OCI-LY7 (cell line): ENCODE results near the gene SELENOV. TPM values are rescaled to one million over a fixed set of nuclear protein-coding genes. Genes with fewer than 3 reads are reported as not detected.

Source experiments
- BruUV-seq: library from RNA; stranded (reverse); fragments of 400-500 nt; replicated peaks from 2 replicates; lab custom pipeline; 2021; lab: Mats Ljungman, UMichigan
- CTCF ChIA-PET: fragments of 300-600 bp; sonication (Branson Sonifier 250); formaldehyde crosslinking; loops from one replicate; lab custom pipeline; 2022; ENCODE audit warnings: antibody characterized with exemption; ENCODE audit not compliant: unreplicated experiment; lab: Charles Lee
- POLR2A ChIA-PET: fragments of 300-600 bp; sonication (Branson Sonifier 250); formaldehyde crosslinking; loops from one replicate; lab custom pipeline; 2022; ENCODE audit warnings: antibody characterized with exemption; lab: Charles Lee
- DNase-seq: peaks from one replicate; pipeline ENCODE4 v3.0.0-alpha.2; 2015; ENCODE audit warnings: low spot score
- H2AFZ ChIP-seq: fragments of 200-600 bp; sonication (generic), shearing (Covaris generic); 2 replicates; pipeline ENCODE4 v1.6.1; 2014; ENCODE audit warnings: mild to moderate bottlenecking, antibody characterized with exemption, low read length, moderate library complexity
- H3K27ac ChIP-seq: fragments of 200-600 bp; sonication (generic); 2 replicates; pipeline ENCODE4 v1.5.1; 2014; ENCODE audit warnings: mixed run types, low read depth, mild to moderate bottlenecking, moderate library complexity, low read length, inconsistent platforms; ENCODE audit not compliant: poor library complexity, severe bottlenecking
- H3K36me3 ChIP-seq: fragments of 200-600 bp; sonication (generic); 2 replicates; pipeline ENCODE4 v1.6.1; 2014; ENCODE audit warnings: mild to moderate bottlenecking, antibody characterized with exemption, low read length, moderate library complexity, mixed read lengths; ENCODE audit not compliant: insufficient read depth
- H3K4me1 ChIP-seq: fragments of 200-600 bp; sonication (generic); 2 replicates; pipeline ENCODE4 v1.5.1; 2014; ENCODE audit warnings: mild to moderate bottlenecking, low read length; ENCODE audit not compliant: insufficient read depth, poor library complexity, severe bottlenecking
- H3K4me2 ChIP-seq: fragments of 200-600 bp; sonication (generic); 2 replicates; pipeline ENCODE4 v1.6.1; 2014; ENCODE audit warnings: mild to moderate bottlenecking, low read length
- H3K4me3 ChIP-seq: fragments of 200-600 bp; sonication (generic); 2 replicates; pipeline ENCODE4 v1.5.1; 2014; ENCODE audit warnings: mild to moderate bottlenecking, low read depth, low read length; ENCODE audit not compliant: poor library complexity, severe bottlenecking
- H3K79me2 ChIP-seq: fragments of 200-600 bp; sonication (generic); 2 replicates; pipeline ENCODE4 v1.6.1; 2016; ENCODE audit warnings: low read depth, mild to moderate bottlenecking, low read length, moderate library complexity, mixed read lengths; ENCODE audit not compliant: insufficient read depth
- H3K9me2 ChIP-seq: fragments of 200-600 bp; sonication (generic); 2 replicates; pipeline ENCODE4 v1.6.1; 2016; ENCODE audit warnings: mild to moderate bottlenecking, low read length, mixed read lengths; ENCODE audit not compliant: insufficient read depth
- H3K9me3 ChIP-seq: fragments of 200-600 bp; sonication (generic); 2 replicates; pipeline ENCODE4 v1.6.1; 2014; ENCODE audit warnings: mild to moderate bottlenecking, mixed run types, low read length, mixed read lengths
- H4K20me1 ChIP-seq: fragments of 200-600 bp; sonication (generic); 2 replicates; pipeline ENCODE4 v1.6.1; 2014; ENCODE audit warnings: mild to moderate bottlenecking, antibody characterized with exemption, low read length, moderate library complexity, mixed read lengths; ENCODE audit not compliant: insufficient read depth
- EZH2phosphoT487 ChIP-seq: fragments of 200-600 bp; sonication (generic); IDR thresholded peaks from 2 replicates; pipeline ENCODE4 v1.6.1; 2018; ENCODE audit warnings: low read depth, borderline replicate concordance, mild to moderate bottlenecking, mixed run types, antibody characterized with exemption, low read length, moderate library complexity, mixed read lengths
- intact Hi-C: fragments of 100-400 bp; cut with micrococcal nuclease; formaldehyde crosslinking; loops from one replicate; pipeline ENCODE4 v1.10.0; 2022; ENCODE audit not compliant: unreplicated experiment
- total RNA-seq, 2 experiments: library from RNA; depleted of rRNA in 1 of 2; stranded (reverse); fragments of >200 nt in 1 of 2; shearing (Covaris generic) in 1 of 2; gene quantifications; 2 replicates each; pipeline ENCODE4 v1.2.3, GENCODE V29; 2014 to 2022
- TF ChIP-seq, protein P1 (sequence below): fragments of 200-600 bp; sonication (generic); conservative IDR thresholded peaks from 2 replicates; pipeline ENCODE4 v1.5.1; 2014; ENCODE audit warnings: mild to moderate bottlenecking, antibody characterized with exemption, low read length, moderate library complexity, mixed read lengths

Gene SELENOV
- total RNA-seq, 2 experiments from 2014 or later, result not detected

DNA sequence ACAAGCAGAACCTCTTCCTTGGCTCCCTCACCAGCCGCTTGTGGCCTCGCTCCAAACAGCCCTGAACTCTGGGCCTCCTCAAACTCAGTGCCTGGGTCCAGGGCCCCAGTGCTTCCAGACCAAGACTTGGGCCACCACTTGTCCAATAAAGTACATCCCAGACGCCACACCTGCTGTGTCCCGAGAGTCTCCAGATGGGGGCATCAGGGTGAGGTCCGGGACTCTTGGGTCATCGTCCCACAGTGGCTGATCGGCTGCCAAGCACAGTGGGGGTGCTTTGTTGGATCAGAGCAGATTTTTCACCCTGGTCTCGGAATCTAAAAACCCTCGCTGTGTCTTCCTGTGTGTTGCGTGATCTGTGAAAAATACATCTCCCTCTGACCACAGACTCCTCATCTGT, 25.2 kb upstream of the SELENOV start:
- H3K4me2 ChIP-seq, result no peak overlapping the region
- ChIA-PET CTCF (no interaction called here), POLR2A (no interaction called here)
- BruUV-seq, result no TSS peak
- intact Hi-C loops, result no loop called here
- H3K9me3 ChIP-seq, result no peaks in the 10 kb centered on the region
- H3K4me3 ChIP-seq, result no peak overlapping the region
- no peaks in the 10 kb centered on the region for H3K4me1 ChIP-seq
- H2AFZ ChIP-seq, result no peak overlapping the region
- H3K79me2 ChIP-seq, result no peaks in the 10 kb centered on the region
- no peak for DNase-seq
- no peak overlapping the region for H3K27ac ChIP-seq
- H3K9me2 ChIP-seq, result no peaks in the 10 kb centered on the region
- no peak for TF ChIP-seq EZH2phosphoT487
- TF ChIP-seq, protein P1, sequence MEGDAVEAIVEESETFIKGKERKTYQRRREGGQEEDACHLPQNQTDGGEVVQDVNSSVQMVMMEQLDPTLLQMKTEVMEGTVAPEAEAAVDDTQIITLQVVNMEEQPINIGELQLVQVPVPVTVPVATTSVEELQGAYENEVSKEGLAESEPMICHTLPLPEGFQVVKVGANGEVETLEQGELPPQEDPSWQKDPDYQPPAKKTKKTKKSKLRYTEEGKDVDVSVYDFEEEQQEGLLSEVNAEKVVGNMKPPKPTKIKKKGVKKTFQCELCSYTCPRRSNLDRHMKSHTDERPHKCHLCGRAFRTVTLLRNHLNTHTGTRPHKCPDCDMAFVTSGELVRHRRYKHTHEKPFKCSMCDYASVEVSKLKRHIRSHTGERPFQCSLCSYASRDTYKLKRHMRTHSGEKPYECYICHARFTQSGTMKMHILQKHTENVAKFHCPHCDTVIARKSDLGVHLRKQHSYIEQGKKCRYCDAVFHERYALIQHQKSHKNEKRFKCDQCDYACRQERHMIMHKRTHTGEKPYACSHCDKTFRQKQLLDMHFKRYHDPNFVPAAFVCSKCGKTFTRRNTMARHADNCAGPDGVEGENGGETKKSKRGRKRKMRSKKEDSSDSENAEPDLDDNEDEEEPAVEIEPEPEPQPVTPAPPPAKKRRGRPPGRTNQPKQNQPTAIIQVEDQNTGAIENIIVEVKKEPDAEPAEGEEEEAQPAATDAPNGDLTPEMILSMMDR, result no peak
- peaks cover 69% of the 10 kb centered on the region for H3K36me3 ChIP-seq
- H4K20me1 ChIP-seq, result no peaks in the 10 kb centered on the region

GRCh38 chr19:39492225-39492624, 22.7 kb upstream of the SELENOV start:
- Histone ChIP-seq H3K36me3 (peaks cover 45% of the 10 kb centered on the region), H3K9me2 (no peaks in the 10 kb centered on the region), H3K27ac (no peak overlapping the region), H3K9me3 (no peaks in the 10 kb centered on the region), H3K4me3 (no peak overlapping the region), H2AFZ (no peak overlapping the region), H3K4me1 (peaks cover 3% of the 10 kb centered on the region), H3K79me2 (no peaks in the 10 kb centered on the region), H3K4me2 (no peak overlapping the region), H4K20me1 (no peaks in the 10 kb centered on the region)
- intact Hi-C loops, result no loop called here
- ChIA-PET POLR2A (no interaction called here), CTCF (no interaction called here)
- DNase-seq, result no peak
- no peak for TF ChIP-seq EZH2phosphoT487
- TF ChIP-seq, protein P1, result no peak
- no TSS peak for BruUV-seq

DNA sequence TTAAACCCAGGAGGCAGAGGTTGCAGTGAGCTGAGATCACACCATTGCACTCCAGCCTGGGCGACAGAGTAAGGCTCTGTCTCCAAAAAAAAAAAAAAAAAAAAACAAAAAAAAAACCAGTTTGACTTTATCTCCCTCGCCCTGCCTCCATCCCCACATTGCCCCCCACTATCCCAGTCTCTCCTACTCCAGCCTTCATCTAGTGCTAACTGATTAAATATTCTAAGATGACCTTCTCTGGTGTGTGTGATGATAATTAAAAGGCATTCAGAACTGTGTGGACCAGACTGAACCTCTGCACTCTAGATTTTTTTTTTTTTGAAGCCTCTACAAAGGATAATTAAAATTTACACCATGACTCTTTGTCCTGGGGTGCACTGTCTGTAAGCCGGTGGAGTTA, 22.2 kb upstream of the SELENOV start:
- Histone ChIP-seq H3K4me2 (no peak overlapping the region), H3K4me1 (peaks cover 9% of the 10 kb centered on the region), H3K27ac (no peak overlapping the region), H3K36me3 (peaks cover 43% of the 10 kb centered on the region), H3K9me2 (no peaks in the 10 kb centered on the region), H2AFZ (no peak overlapping the region), H3K79me2 (no peaks in the 10 kb centered on the region), H3K9me3 (no peaks in the 10 kb centered on the region), H3K4me3 (no peak overlapping the region), H4K20me1 (no peaks in the 10 kb centered on the region)
- no TSS peak for BruUV-seq
- DNase-seq, result no peak
- CTCF ChIA-PET, result no interaction called here
- no peak for TF ChIP-seq EZH2phosphoT487
- TF ChIP-seq, protein P1, result no peak
- POLR2A ChIA-PET, result no interaction called here
- intact Hi-C loops, result no loop called here
